Astrocyte (in vitro differentiated cells and primary cell): ENCODE data around the gene GAPT.

Experiments used
- CTCF ChIP-seq: IDR thresholded peaks from 2 replicates; pipeline ENCODE4 v1.5.1; 2011; ENCODE audit warnings: low read depth, mild to moderate bottlenecking, inconsistent platforms, low read length, moderate library complexity; ENCODE audit not compliant: insufficient read depth
- EZH2 ChIP-seq: IDR thresholded peaks from 2 replicates; pipeline ENCODE4 v1.6.1; 2012; ENCODE audit warnings: mild to moderate bottlenecking, low read length, inconsistent platforms; ENCODE audit not compliant: insufficient read depth

DNA sequence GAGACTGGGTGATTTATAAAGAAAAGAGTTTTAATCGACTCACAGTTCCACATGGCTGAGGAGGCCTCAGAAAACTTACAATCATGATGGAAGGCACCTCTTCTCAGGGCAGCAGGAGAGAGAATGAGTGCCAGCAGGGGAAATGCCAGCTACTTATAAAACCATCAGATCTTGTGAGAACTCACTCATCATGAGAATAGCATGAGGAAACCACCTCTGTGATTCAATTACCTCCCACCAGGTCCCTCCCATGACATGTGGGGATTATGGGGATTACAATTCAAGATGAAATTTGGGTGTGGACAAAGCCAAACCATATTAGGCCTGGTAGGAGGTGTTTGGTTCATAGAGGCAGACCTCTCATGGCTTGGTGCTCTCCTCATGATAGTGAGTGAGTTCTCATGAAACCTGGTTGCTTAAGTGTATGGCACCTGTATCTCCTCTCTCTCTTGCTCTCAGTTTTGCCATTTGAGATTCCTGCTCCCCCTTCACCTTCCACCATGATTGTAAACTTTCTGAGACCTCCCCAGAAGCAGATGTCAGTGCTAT lies 39.8 kb downstream of the GAPT start:
- no peak for TF ChIP-seq CTCF
- TF ChIP-seq EZH2, result no peak
